Mesothelial cell of epicardium (in vitro differentiated cells): Measurements from ENCODE around the gene PLPPR1. TPM values are rescaled to one million over a fixed set of nuclear protein-coding genes. Genes with fewer than 3 reads are reported as not detected.

Experiments used
- DNase-seq, 2 experiments: peaks; one replicate each; pipeline ENCODE4 v3.0.0; 2021; ENCODE audit warnings: low spot score in 2 of 2; ENCODE audit not compliant: unreplicated experiment in 2 of 2
- H3K27ac Mint-ChIP-seq: 2 replicates; pipeline ENCODE4 v1.8.0; 2021; ENCODE audit warnings: mixed read lengths
- H3K27me3 Mint-ChIP-seq: 2 replicates; pipeline ENCODE4 v1.8.0; 2021; ENCODE audit warnings: low read depth, mixed read lengths
- H3K36me3 Mint-ChIP-seq: 2 replicates; pipeline ENCODE4 v1.8.0; 2021; ENCODE audit warnings: mixed read lengths
- H3K4me1 Mint-ChIP-seq: 2 replicates; pipeline ENCODE4 v1.8.0; 2021; ENCODE audit warnings: mixed read lengths
- H3K4me3 Mint-ChIP-seq: 2 replicates; pipeline ENCODE4 v1.8.0; 2021; ENCODE audit warnings: mild to moderate bottlenecking, moderate library complexity, mixed read lengths
- H3K9me3 Mint-ChIP-seq: 2 replicates; pipeline ENCODE4 v1.8.0; 2021; ENCODE audit warnings: mixed read lengths
- total RNA-seq: library from RNA; stranded (reverse); gene quantifications from 3 replicates; pipeline ENCODE4 v1.2.1, GENCODE V29; 2021
- TF ChIP-seq, protein P1 (sequence below): fragments of 200-600 bp; sonication (generic); IDR thresholded peaks from one replicate; pipeline ENCODE4 v1.5.0; 2021; ENCODE audit warnings: antibody characterized with exemption; ENCODE audit not compliant: unreplicated experiment

PLPPR1 gene
- total RNA-seq, 1 donor from 2014 or later, result 1.3 TPM

DNA sequence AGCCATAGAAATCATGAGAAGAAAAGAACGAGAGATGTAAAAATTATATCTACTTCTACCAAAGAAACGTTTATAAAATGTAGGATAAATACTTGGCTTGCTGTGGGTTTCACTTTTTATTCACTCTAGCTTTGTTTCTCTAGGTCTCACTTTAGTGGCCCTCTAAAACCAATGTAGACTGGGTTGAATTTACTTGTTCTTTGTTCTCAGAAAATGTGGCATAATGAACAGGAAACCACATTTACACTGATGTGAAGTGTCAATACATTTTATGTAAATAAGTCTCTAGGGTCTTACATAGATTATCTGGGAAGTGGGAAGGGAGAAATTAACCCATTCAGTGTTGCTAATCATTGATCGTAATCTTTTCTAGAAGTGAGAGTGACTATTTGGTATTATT, 58.9 kb downstream of the PLPPR1 start:
- no peak overlapping the region for H3K4me3 Mint-ChIP-seq
- no peak overlapping the region for H3K27ac Mint-ChIP-seq
- H3K9me3 Mint-ChIP-seq, result no peaks in the 10 kb centered on the region
- TF ChIP-seq, protein P1, sequence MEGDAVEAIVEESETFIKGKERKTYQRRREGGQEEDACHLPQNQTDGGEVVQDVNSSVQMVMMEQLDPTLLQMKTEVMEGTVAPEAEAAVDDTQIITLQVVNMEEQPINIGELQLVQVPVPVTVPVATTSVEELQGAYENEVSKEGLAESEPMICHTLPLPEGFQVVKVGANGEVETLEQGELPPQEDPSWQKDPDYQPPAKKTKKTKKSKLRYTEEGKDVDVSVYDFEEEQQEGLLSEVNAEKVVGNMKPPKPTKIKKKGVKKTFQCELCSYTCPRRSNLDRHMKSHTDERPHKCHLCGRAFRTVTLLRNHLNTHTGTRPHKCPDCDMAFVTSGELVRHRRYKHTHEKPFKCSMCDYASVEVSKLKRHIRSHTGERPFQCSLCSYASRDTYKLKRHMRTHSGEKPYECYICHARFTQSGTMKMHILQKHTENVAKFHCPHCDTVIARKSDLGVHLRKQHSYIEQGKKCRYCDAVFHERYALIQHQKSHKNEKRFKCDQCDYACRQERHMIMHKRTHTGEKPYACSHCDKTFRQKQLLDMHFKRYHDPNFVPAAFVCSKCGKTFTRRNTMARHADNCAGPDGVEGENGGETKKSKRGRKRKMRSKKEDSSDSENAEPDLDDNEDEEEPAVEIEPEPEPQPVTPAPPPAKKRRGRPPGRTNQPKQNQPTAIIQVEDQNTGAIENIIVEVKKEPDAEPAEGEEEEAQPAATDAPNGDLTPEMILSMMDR, result no peak
- no peaks in the 10 kb centered on the region for H3K36me3 Mint-ChIP-seq
- peaks cover 12% of the 10 kb centered on the region for H3K27me3 Mint-ChIP-seq
- no peak for DNase-seq
- no peaks in the 10 kb centered on the region for H3K4me1 Mint-ChIP-seq

DNA sequence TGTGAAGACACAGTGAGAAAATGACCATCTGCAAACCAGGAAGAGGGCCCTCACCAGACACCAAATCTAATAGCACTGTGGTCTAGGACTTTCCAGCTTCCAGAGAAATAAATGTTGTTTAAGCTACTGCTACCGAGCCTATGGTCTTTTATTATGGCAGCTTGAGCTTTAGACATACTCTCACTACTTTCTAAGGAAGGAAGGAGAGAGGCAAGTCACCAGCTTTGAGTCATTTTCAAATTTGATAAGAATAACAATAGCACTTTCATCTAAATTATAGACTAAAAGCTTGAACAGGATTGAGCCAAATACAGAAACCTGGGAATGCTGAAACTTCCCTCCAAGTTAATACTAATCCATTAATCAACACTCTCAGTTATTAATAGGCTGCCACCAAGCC, 64.4 kb downstream of the PLPPR1 start:
- Mint-ChIP-seq H3K4me1 (no peaks in the 10 kb centered on the region), H3K4me3 (no peak overlapping the region), H3K36me3 (no peaks in the 10 kb centered on the region), H3K27me3 (peaks cover 17% of the 10 kb centered on the region), H3K27ac (no peak overlapping the region), H3K9me3 (no peaks in the 10 kb centered on the region)
- no peak for DNase-seq
- TF ChIP-seq, protein P1, result no peak

DNA sequence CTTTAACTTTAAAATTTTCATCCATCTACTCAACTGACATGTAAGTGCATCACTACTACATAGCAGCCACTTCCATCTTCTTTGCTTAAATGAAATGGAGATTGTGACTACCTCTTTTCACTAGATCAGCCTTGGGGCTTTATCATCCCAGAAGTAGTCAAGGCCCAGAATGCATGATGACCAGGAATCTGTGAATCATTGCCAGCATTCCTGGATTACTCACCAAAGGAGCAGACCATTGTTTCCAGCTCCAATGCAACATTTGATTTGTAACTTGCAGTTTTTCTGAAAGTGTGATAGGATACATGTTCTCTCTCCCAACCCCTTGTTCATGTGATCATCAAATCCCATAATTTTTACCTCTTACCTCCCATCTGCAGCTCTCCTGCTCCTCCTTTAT, 65.1 kb downstream of the PLPPR1 start:
- Mint-ChIP-seq H3K4me3 (no peak overlapping the region), H3K27ac (no peak overlapping the region), H3K36me3 (no peaks in the 10 kb centered on the region), H3K4me1 (no peaks in the 10 kb centered on the region), H3K27me3 (peaks cover 23% of the 10 kb centered on the region), H3K9me3 (no peaks in the 10 kb centered on the region)
- TF ChIP-seq, protein P1, result no peak
- no peak for DNase-seq

DNA sequence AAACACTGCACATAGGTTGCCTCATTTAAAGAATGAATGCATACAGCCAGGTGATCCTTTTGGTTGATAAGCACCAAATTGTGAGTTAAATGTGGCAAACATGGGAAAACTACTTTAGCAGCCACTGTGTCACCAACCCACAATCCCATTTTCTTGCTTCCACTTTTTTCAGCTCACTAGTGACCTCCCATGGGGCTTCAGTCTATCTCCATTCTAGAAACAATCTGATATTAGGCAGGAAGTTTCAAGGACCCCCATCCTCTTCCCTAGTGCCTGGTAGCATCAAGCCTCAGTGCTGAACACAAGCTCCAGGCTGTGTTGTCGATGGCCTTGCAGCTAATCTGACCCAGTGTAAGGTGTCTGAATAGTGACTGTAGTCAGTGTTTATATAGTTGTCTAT, 66.2 kb downstream of the PLPPR1 start:
- Mint-ChIP-seq H3K9me3 (no peaks in the 10 kb centered on the region), H3K4me1 (no peaks in the 10 kb centered on the region), H3K27ac (no peak overlapping the region), H3K4me3 (no peak overlapping the region), H3K27me3 (peaks cover 33% of the 10 kb centered on the region), H3K36me3 (no peaks in the 10 kb centered on the region)
- TF ChIP-seq, protein P1, result no peak
- DNase-seq, result no peak

DNA sequence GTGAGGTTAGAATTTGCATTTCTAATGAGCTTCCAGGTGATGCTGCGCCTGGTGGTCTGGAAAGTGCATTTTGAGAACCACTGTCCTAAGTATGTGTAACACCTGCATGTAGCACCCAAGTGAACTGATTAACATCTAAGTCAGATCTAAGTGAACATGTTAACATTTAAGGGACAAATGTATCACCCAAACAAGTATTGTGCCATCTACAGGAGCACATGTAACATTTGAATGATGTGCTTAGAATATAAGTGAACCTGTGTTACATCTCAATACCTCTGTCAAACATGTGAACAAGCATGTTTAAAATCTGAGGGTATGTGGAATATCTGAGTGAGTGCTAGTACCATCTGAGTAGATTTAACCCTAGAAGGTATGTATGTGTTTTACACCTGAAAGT, 68.7 kb downstream of the PLPPR1 start:
- H3K4me3 Mint-ChIP-seq, result no peak overlapping the region
- no peaks in the 10 kb centered on the region for H3K4me1 Mint-ChIP-seq
- H3K36me3 Mint-ChIP-seq, result no peaks in the 10 kb centered on the region
- H3K27ac Mint-ChIP-seq, result no peak overlapping the region
- H3K27me3 Mint-ChIP-seq, result peaks cover 25% of the 10 kb centered on the region
- TF ChIP-seq, protein P1, result no peak
- no peaks in the 10 kb centered on the region for H3K9me3 Mint-ChIP-seq
- no peak for DNase-seq

DNA sequence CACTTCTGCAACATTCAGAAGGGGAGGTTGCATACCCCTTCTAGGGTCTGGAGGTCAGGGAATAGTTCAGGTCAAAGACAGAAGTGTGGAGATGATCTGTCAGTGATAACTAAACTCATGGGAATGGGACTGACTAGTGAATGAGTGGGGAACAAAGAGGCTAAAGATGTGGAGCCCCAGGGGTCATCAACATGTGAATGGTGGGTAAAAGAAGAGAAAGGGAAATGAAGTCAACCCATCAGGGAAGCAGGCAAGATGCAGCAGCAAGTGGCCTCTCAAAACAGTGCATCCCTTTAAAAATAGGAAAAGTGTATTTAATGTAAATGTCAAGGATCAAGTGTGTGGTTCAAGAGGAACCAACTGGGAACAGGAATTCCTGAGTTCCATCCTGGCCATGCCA, 69.9 kb downstream of the PLPPR1 start:
- no peak for DNase-seq
- no peaks in the 10 kb centered on the region for H3K9me3 Mint-ChIP-seq
- no peaks in the 10 kb centered on the region for H3K4me1 Mint-ChIP-seq
- no peak overlapping the region for H3K4me3 Mint-ChIP-seq
- H3K36me3 Mint-ChIP-seq, result no peaks in the 10 kb centered on the region
- TF ChIP-seq, protein P1, result no peak
- H3K27ac Mint-ChIP-seq, result no peak overlapping the region
- H3K27me3 Mint-ChIP-seq, result peaks cover 25% of the 10 kb centered on the region
